ENCODE measurements around the gene FLYWCH2.

The FLYWCH2 gene

DNA sequence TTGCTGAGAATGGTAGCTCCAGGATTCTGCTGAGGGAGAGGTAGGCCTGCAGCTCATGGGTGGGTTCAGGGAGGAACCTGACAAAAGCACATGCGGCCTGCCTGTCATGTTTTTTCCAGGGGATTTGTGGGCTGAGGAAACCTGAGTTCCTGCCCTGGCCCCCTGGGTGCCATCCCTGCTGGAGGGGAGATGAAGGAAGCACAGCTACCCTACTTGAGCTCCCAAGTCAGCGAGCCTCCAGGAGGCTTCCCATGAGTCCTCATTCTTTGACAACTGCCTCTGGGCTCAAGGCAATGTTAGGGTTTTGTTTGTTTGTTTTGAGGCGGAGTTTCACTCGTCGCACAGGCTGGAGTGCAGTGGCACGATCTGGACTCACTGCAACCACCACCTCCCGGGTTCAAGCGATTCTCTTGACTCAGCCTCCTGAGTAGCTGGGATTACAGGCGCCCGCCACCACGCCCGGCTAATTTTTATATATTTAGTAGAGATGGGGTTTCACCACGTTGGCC lies 16.6 kb downstream of the FLYWCH2 start:
- TF ChIP-seq, protein P1, sequence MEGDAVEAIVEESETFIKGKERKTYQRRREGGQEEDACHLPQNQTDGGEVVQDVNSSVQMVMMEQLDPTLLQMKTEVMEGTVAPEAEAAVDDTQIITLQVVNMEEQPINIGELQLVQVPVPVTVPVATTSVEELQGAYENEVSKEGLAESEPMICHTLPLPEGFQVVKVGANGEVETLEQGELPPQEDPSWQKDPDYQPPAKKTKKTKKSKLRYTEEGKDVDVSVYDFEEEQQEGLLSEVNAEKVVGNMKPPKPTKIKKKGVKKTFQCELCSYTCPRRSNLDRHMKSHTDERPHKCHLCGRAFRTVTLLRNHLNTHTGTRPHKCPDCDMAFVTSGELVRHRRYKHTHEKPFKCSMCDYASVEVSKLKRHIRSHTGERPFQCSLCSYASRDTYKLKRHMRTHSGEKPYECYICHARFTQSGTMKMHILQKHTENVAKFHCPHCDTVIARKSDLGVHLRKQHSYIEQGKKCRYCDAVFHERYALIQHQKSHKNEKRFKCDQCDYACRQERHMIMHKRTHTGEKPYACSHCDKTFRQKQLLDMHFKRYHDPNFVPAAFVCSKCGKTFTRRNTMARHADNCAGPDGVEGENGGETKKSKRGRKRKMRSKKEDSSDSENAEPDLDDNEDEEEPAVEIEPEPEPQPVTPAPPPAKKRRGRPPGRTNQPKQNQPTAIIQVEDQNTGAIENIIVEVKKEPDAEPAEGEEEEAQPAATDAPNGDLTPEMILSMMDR (IDR thresholded peaks at IDR 0.05; ENCODE audit: control insufficient read depth, extremely low read depth, insufficient read depth): no peak
- no peak overlapping the region for H3K4me3 ChIP-seq (ENCODE audit: low read depth, low read length)
- no peak for DNase-seq (ENCODE audit: low read depth)

DNA sequence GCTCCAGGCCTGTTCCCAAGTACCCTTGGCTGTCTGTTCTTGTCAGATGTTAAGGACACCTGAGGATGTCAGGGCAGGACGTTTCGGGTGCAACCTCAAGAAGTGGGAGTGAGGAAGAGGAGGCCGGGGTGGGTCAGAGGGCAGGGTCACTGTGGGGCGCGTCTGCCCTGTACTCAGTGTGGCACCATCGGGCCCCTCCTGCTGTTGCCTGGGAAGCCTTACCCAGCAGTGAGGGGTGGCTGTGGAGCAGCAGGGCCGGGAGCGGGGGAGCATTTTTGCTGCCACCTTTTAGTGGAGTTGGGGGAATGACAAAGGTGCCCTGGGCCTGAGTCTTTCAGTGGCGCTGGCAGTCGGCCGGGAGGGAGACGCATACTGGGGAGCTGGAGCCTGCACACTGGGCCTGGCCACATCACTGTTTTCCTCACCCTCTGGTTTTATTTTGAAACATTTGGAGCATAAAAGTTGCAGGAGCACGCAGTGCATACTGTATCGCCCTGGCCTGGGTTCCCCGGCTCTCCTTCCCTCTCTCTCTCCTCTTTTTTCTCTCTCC lies 17.6 kb downstream of the FLYWCH2 start:
- no peak for DNase-seq (ENCODE audit: low read depth)
- TF ChIP-seq, protein P1 (IDR thresholded peaks at IDR 0.05; ENCODE audit: control insufficient read depth, extremely low read depth, insufficient read depth): no peak
- no peak overlapping the region for H3K4me3 ChIP-seq (ENCODE audit: low read depth, low read length)

DNA sequence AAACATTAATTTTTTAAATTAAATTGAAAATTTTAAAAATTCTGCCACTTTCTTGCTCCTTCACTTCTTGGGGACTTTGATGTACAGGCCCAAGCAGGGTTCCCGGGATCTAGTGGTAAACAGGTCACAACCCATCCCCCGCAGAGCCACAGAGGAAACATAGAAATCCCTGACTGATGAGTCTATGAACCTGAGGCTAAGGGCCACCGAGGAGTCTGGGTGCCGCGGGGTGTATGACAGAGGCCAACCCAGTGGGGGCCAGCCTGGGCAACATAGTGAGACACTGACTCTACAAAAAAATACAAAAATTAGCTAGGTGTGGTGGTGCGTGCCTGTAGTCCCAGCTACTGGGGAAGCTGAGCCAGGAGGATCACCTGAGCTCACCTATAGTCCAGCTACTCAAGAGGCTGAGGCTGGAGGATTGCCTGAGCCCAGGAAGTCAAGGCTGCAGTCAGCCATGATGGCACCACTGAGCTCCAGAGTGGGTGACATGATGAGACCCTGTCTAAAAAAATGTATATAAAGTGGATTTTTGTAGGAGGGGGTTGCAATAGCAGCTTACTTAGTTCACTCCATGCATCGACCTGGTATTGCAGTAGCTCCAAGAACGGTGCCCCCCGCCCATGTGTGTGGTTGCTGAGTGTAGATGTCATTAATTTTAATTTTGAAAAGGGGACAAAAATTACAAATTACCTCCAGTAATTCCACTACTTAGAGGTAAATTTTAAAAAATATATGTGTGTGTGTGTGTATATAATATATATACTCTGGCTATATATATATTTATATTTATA lies 19.5 kb downstream of the FLYWCH2 start:
- TF ChIP-seq, protein P1 (IDR thresholded peaks at IDR 0.05; ENCODE audit: control insufficient read depth, extremely low read depth, insufficient read depth): no peak

DNA sequence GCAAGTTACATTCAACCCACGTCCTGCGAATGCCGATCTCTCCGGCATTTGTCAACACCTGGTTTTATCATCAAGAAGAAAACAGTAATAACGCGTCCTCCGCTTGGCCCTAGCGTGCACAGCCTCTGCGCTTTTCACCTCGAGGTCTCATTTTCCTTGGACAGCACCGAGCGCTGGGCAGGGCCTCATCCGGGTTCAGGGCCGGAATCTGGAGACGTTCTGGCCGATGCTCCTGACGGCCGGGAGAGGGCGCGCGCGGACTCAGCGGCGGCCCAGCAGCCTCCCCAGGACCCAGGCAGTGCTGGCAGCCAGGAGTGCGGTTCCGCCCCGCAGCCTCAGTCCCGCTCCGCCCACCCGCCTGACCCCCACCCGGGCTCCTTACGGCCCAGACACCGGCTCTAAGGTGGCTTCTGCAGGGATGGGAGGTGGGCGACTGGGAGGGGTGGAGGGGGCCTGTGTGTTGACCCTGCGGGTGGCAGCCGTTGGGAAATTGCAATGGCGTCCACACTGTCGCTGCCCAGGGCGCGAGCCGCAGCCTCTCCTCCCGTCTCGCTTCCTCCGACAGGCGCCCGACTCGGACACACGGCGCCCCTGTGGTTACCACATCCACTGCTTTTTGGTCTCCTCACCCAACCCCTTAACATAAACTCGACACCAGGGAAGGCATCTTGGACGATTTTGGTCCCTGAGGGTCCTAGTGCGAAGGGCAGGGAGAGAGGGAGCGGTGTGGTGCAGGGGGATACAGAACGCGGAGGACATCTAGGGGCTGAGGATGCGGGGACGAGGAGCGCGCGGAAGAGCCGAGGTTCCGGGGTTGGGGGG lies 21.3 kb downstream of the FLYWCH2 start:
- H3K4me3 ChIP-seq (ENCODE audit: low read depth, low read length): peak overlapping the region; percentile 93
- no peak for DNase-seq (ENCODE audit: low read depth)
- TF ChIP-seq, protein P1 (IDR thresholded peaks at IDR 0.05; ENCODE audit: control insufficient read depth, extremely low read depth, insufficient read depth): peak; percentile 94

More for the DNA sequence above, 19.5 kb downstream of the FLYWCH2 start:
- no peak for DNase-seq (ENCODE audit: low read depth)
- H3K4me3 ChIP-seq (ENCODE audit: low read depth, low read length): no peak overlapping the region

DNA sequence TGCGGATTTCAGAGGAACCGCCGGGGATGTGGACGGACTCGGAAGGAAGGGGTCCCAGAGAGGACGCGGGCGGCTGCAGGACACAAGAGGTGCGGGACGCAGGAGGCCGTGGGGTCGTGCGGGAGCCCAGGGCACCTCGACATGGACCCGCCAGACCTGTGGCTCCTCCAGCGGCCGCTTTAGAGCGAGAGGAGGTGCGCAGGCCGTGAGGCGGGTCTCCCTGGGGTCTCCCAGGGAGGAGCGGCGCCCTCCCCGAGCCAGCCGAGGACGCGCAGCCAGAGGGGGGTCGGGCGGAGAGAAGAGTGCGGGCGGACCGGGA lies 21.9 kb downstream of the FLYWCH2 start:
- no peak for DNase-seq (ENCODE audit: low read depth)
- H3K4me3 ChIP-seq (ENCODE audit: low read depth, low read length): peak overlapping the region; percentile 93
- TF ChIP-seq, protein P1 (IDR thresholded peaks at IDR 0.05; ENCODE audit: control insufficient read depth, extremely low read depth, insufficient read depth): no peak

DNA sequence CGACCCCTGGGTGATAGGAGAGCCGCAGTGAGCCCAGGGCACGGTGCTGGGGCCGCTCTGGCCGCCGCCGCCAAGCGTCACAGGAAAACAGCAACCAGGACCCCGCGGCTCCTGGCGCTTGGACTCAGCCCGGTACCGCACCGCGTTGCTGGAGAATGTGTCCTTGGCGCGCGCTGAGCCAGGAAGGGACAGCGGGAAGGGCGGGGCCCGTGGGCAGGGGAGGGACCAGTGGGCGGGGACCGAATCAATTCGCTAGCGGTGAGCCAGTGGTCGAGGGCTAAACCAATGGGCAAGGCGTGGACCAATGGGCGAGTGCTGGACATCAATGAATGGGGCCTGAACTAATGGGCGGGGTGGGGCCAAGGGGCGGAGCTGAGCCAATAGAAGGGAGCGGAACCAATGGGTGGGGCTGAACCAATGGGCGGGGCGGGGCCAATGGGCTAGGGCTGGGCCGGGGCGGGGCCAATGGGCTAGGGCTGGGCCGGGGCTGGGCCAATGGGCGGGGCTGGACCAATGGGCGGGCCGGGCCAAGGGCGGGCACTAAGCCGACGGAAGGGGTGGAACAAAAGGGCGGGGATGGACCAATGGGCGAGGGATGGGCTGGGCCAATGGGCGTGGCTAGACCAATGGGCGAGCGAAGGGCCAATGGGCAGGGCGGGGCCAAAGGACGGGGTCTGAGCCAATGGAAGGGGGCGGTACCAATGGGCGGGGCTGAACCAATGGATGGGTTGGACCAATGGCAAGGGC lies 22.4 kb downstream of the FLYWCH2 start:
- peak; percentile 99 for DNase-seq (ENCODE audit: low read depth)
- peak overlapping the region; percentile 93 for H3K4me3 ChIP-seq (ENCODE audit: low read depth, low read length)
- TF ChIP-seq, protein P1 (IDR thresholded peaks at IDR 0.05; ENCODE audit: control insufficient read depth, extremely low read depth, insufficient read depth): no peak

Data from LNCaP clone FGC (cell line).